Measurements from ENCODE around the gene KSR1. TPM values are rescaled to one million over a fixed set of nuclear protein-coding genes. Genes with fewer than 3 reads are reported as not detected.
"Not testable (repeated sequence)": the region's sequence is repeated elsewhere in the genome, so short reads cannot be mapped to it uniquely, and the experiment has no call there.

KSR1 gene
- total RNA-seq, 1 donor from 2014 or later = 122 TPM

GRCh38 chr17:27663936-27664605 lies 207.8 kb downstream of the KSR1 start:
- Mint-ChIP-seq H3K4me3 (no peak overlapping the region), H3K36me3 (ENCODE audit: low read depth) (no peaks in the 10 kb centered on the region), H3K4me1 (ENCODE audit: low read depth) (no peaks in the 10 kb centered on the region), H3K27ac (no peak overlapping the region), H3K9me3 (no peaks in the 10 kb centered on the region), H3K27me3 (ENCODE audit: insufficient read depth) (peaks cover 2% of the 10 kb centered on the region)
- intact Hi-C loops (cut with micrococcal nuclease) = no loop called here
- no peak for DNase-seq (ENCODE audit: low spot score)

GRCh38 chr17:27664606-27664965 lies 208.3 kb downstream of the KSR1 start:
- Mint-ChIP-seq H3K27ac (no peak overlapping the region), H3K4me1 (ENCODE audit: low read depth) (no peaks in the 10 kb centered on the region), H3K4me3 (no peak overlapping the region), H3K36me3 (ENCODE audit: low read depth) (no peaks in the 10 kb centered on the region), H3K27me3 (ENCODE audit: insufficient read depth) (peaks cover 2% of the 10 kb centered on the region), H3K9me3 (no peaks in the 10 kb centered on the region)
- intact Hi-C loops (cut with micrococcal nuclease) = no loop called here
- DNase-seq (ENCODE audit: low spot score) = no peak

GRCh38 chr17:27665549-27665948 lies 209.3 kb downstream of the KSR1 start:
- Mint-ChIP-seq H3K9me3 (no peaks in the 10 kb centered on the region), H3K27me3 (ENCODE audit: insufficient read depth) (peaks cover 2% of the 10 kb centered on the region), H3K36me3 (ENCODE audit: low read depth) (no peaks in the 10 kb centered on the region), H3K4me1 (ENCODE audit: low read depth) (no peaks in the 10 kb centered on the region), H3K27ac (no peak overlapping the region), H3K4me3 (no peak overlapping the region)
- DNase-seq (ENCODE audit: low spot score) = no peak
- intact Hi-C loops (cut with micrococcal nuclease) = no loop called here

GRCh38 chr17:27666270-27666669 lies 210.0 kb downstream of the KSR1 start:
- H3K9me3 Mint-ChIP-seq; H3K36me3 Mint-ChIP-seq (ENCODE audit: low read depth); H3K27ac Mint-ChIP-seq; H3K27me3 Mint-ChIP-seq (ENCODE audit: insufficient read depth); H3K4me3 Mint-ChIP-seq; H3K4me1 Mint-ChIP-seq (ENCODE audit: low read depth); DNase-seq (ENCODE audit: low spot score); intact Hi-C loops (cut with micrococcal nuclease): not testable (repeated sequence)

GRCh38 chr17:27666831-27667560 lies 210.7 kb downstream of the KSR1 start:
- Mint-ChIP-seq H3K4me3 (no peak overlapping the region), H3K9me3 (no peaks in the 10 kb centered on the region)
- intact Hi-C loops (cut with micrococcal nuclease) = no loop called here

GRCh38 chr17:27667656-27668487 lies 211.6 kb downstream of the KSR1 start:
- Mint-ChIP-seq H3K36me3 (ENCODE audit: low read depth) (no peaks in the 10 kb centered on the region), H3K4me3 (no peak overlapping the region), H3K27ac (no peak overlapping the region), H3K9me3 (no peaks in the 10 kb centered on the region), H3K27me3 (ENCODE audit: insufficient read depth) (no peaks in the 10 kb centered on the region), H3K4me1 (ENCODE audit: low read depth) (no peaks in the 10 kb centered on the region)
- intact Hi-C loops (cut with micrococcal nuclease) = no loop called here
- no peak for DNase-seq (ENCODE audit: low spot score)

More at GRCh38 chr17:27666831-27667560, 210.7 kb downstream of the KSR1 start:
- Mint-ChIP-seq H3K4me1 (ENCODE audit: low read depth) (no peaks in the 10 kb centered on the region), H3K36me3 (ENCODE audit: low read depth) (no peaks in the 10 kb centered on the region), H3K27ac (no peak overlapping the region), H3K27me3 (ENCODE audit: insufficient read depth) (peaks cover 2% of the 10 kb centered on the region)
- DNase-seq (ENCODE audit: low spot score) = no peak

- H3K4me3 Mint-ChIP-seq = no peak overlapping the region
- no peaks in the 10 kb centered on the region for H3K9me3 Mint-ChIP-seq
- H3K27me3 Mint-ChIP-seq (ENCODE audit: insufficient read depth) = no peaks in the 10 kb centered on the region
- intact Hi-C loops (cut with micrococcal nuclease) = no loop called here
- no peaks in the 10 kb centered on the region for H3K4me1 Mint-ChIP-seq (ENCODE audit: low read depth)
- no peaks in the 10 kb centered on the region for H3K36me3 Mint-ChIP-seq (ENCODE audit: low read depth)
- DNase-seq (ENCODE audit: low spot score) = no peak
- no peak overlapping the region for H3K27ac Mint-ChIP-seq
These were observed 212.2 kb downstream of the KSR1 start for GRCh38 chr17:27668488-27668823.

GRCh38 chr17:27669136-27669535 lies 212.9 kb downstream of the KSR1 start:
- DNase-seq (ENCODE audit: low spot score) = no peak
- Mint-ChIP-seq H3K27ac (no peak overlapping the region), H3K27me3 (ENCODE audit: insufficient read depth) (no peaks in the 10 kb centered on the region), H3K4me3 (no peak overlapping the region), H3K4me1 (ENCODE audit: low read depth) (no peaks in the 10 kb centered on the region), H3K9me3 (no peaks in the 10 kb centered on the region), H3K36me3 (ENCODE audit: low read depth) (no peaks in the 10 kb centered on the region)
- intact Hi-C loops (cut with micrococcal nuclease) = no loop called here

GRCh38 chr17:27669850-27670249 lies 213.6 kb downstream of the KSR1 start:
- Mint-ChIP-seq H3K4me1 (ENCODE audit: low read depth) (no peaks in the 10 kb centered on the region), H3K27me3 (ENCODE audit: insufficient read depth) (peaks cover under 1% of the 10 kb centered on the region), H3K36me3 (ENCODE audit: low read depth) (no peaks in the 10 kb centered on the region), H3K9me3 (no peaks in the 10 kb centered on the region), H3K27ac (no peak overlapping the region), H3K4me3 (no peak overlapping the region)
- no peak for DNase-seq (ENCODE audit: low spot score)
- intact Hi-C loops (cut with micrococcal nuclease) = no loop called here

GRCh38 chr17:27670791-27671590 lies 214.7 kb downstream of the KSR1 start:
- no peak overlapping the region for H3K4me3 Mint-ChIP-seq
- H3K27ac Mint-ChIP-seq = no peak overlapping the region
- intact Hi-C loops (cut with micrococcal nuclease) = no loop called here
- DNase-seq (ENCODE audit: low spot score) = no peak
- H3K9me3 Mint-ChIP-seq = no peaks in the 10 kb centered on the region
- H3K27me3 Mint-ChIP-seq (ENCODE audit: insufficient read depth) = peaks cover 2% of the 10 kb centered on the region
- no peaks in the 10 kb centered on the region for H3K4me1 Mint-ChIP-seq (ENCODE audit: low read depth)
- H3K36me3 Mint-ChIP-seq (ENCODE audit: low read depth) = no peaks in the 10 kb centered on the region

- intact Hi-C loops (cut with micrococcal nuclease) = no loop called here
- no peak for DNase-seq (ENCODE audit: low spot score)
- Mint-ChIP-seq H3K36me3 (ENCODE audit: low read depth) (no peaks in the 10 kb centered on the region), H3K27me3 (ENCODE audit: insufficient read depth) (peaks cover 2% of the 10 kb centered on the region), H3K4me1 (ENCODE audit: low read depth) (no peaks in the 10 kb centered on the region), H3K9me3 (no peaks in the 10 kb centered on the region), H3K27ac (no peak overlapping the region), H3K4me3 (no peak overlapping the region)
These were observed 215.3 kb downstream of the KSR1 start for GRCh38 chr17:27671591-27671910.

GRCh38 chr17:27671977-27672480 lies 215.8 kb downstream of the KSR1 start:
- intact Hi-C loops (cut with micrococcal nuclease); H3K27me3 Mint-ChIP-seq (ENCODE audit: insufficient read depth); H3K27ac Mint-ChIP-seq; H3K9me3 Mint-ChIP-seq; H3K36me3 Mint-ChIP-seq (ENCODE audit: low read depth); DNase-seq (ENCODE audit: low spot score); H3K4me3 Mint-ChIP-seq; H3K4me1 Mint-ChIP-seq (ENCODE audit: low read depth): not testable (repeated sequence)
